Astrocyte of the spinal cord (primary cell): Measurements from ENCODE around the gene TBCEL.
"Not testable (repeated sequence)": the region's sequence is repeated elsewhere in the genome, so short reads cannot be mapped to it uniquely, and the experiment has no call there.

Experiments
- DNase-seq: peaks from one replicate; pipeline ENCODE4 v3.0.0; 2011; ENCODE audit warnings: low read depth, low spot score
- H3K4me3 ChIP-seq: 2 replicates; pipeline ENCODE4 v1.5.1; 2011; ENCODE audit warnings: low read depth, mild to moderate bottlenecking, low read length, moderate library complexity
- CTCF ChIP-seq: IDR thresholded peaks from 2 replicates; pipeline ENCODE4 v1.5.1; 2012; ENCODE audit warnings: low read depth, mild to moderate bottlenecking, low read length, inconsistent platforms
- in situ Hi-C: cut with HindIII; loops from 2 replicates; pipeline ENCODE4 v1.10.0; 2017; ENCODE audit warnings: low sequenced_read_pairs

Gene TBCEL

GRCh38 chr11:120998581-120998980 is 25.3 kb upstream of the TBCEL start:
- no peak for TF ChIP-seq CTCF
- no peak overlapping the region for H3K4me3 ChIP-seq
- no peak for DNase-seq
- in situ Hi-C loops: no loop called here

GRCh38 chr11:121004206-121004840 is 19.6 kb upstream of the TBCEL start:
- H3K4me3 ChIP-seq: no peak overlapping the region
- no peak for DNase-seq
- no peak for TF ChIP-seq CTCF
- in situ Hi-C loops: no loop called here

GRCh38 chr11:121006922-121007321 is 17.0 kb upstream of the TBCEL start:
- no peak for TF ChIP-seq CTCF
- no peak for DNase-seq
- in situ Hi-C loops: no loop called here

GRCh38 chr11:121008551-121008950 is 15.4 kb upstream of the TBCEL start:
- in situ Hi-C loops: no loop called here
- no peak overlapping the region for H3K4me3 ChIP-seq
- DNase-seq: no peak
- TF ChIP-seq CTCF: no peak

More at GRCh38 chr11:121006922-121007321, 17.0 kb upstream of the TBCEL start:
- no peak overlapping the region for H3K4me3 ChIP-seq

- in situ Hi-C loops: no loop called here
- TF ChIP-seq CTCF: no peak
- H3K4me3 ChIP-seq: no peak overlapping the region
- no peak for DNase-seq
Measured at GRCh38 chr11:121012091-121012490, 11.8 kb upstream of the TBCEL start.

GRCh38 chr11:121018746-121019145 is 5.2 kb upstream of the TBCEL start:
- TF ChIP-seq CTCF: no peak
- in situ Hi-C loops: no loop called here
- H3K4me3 ChIP-seq: no peak overlapping the region
- DNase-seq: no peak

GRCh38 chr11:121021718-121022117 is 2.2 kb upstream of the TBCEL start:
- in situ Hi-C loops, H3K4me3 ChIP-seq, DNase-seq: not testable (repeated sequence)
